Skeletal muscle satellite cell (primary cell): ENCODE results near the gene TNIK.

Experiments used
- H3K27me3 ChIP-seq: 2 replicates; pipeline ENCODE4 v1.7.0; 2013; ENCODE audit warnings: low read length; ENCODE audit not compliant: control insufficient read depth, insufficient read depth
- H3K36me3 ChIP-seq: 2 replicates; pipeline ENCODE4 v1.7.0; 2013; ENCODE audit warnings: mild to moderate bottlenecking, control low read depth, low read length; ENCODE audit not compliant: insufficient read depth
- H3K4me1 ChIP-seq: 2 replicates; pipeline ENCODE4 v1.7.0; 2013; ENCODE audit warnings: low read length; ENCODE audit not compliant: control insufficient read depth, insufficient read depth
- H3K4me2 ChIP-seq: 2 replicates; pipeline ENCODE4 v1.7.0; 2013; ENCODE audit warnings: mild to moderate bottlenecking, low read length
- H3K4me3 ChIP-seq: 2 replicates; pipeline ENCODE4 v1.7.0; 2013; ENCODE audit warnings: low read length
- H3K9ac ChIP-seq: 2 replicates; pipeline ENCODE4 v1.7.0; 2013; ENCODE audit warnings: mild to moderate bottlenecking, low read depth, low read length, moderate library complexity
- H3K9me3 ChIP-seq: replicated peaks from 2 replicates; pipeline ENCODE4 v1.7.0; 2013; ENCODE audit warnings: mild to moderate bottlenecking, control low read depth, low read length

TNIK gene

DNA sequence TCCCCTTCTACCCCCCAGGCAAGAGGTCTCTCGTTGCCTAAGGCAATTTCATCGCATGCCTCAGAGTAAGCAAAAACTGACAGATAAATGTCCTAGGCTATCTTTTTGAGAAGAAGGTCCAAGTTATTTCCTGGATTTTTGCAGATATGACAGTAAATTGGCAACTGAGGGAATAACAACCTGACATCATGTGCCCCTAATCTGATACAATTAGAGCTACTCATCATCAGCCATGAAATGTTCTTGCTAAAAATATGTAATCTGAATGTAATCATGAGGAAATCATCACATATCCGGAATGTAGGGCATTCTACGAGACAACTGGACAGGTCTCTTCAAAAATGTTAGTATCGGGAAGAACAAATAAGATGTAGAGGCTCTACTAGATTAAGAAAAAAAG lies 44.1 kb downstream of the TNIK start:
- no peak overlapping the region for H3K4me3 ChIP-seq
- H3K9me3 ChIP-seq, result no peaks in the 10 kb centered on the region
- H3K36me3 ChIP-seq, result no peaks in the 10 kb centered on the region
- H3K4me1 ChIP-seq, result no peaks in the 10 kb centered on the region
- H3K9ac ChIP-seq, result no peak overlapping the region
- H3K4me2 ChIP-seq, result no peak overlapping the region
- peaks cover 2% of the 10 kb centered on the region for H3K27me3 ChIP-seq

DNA sequence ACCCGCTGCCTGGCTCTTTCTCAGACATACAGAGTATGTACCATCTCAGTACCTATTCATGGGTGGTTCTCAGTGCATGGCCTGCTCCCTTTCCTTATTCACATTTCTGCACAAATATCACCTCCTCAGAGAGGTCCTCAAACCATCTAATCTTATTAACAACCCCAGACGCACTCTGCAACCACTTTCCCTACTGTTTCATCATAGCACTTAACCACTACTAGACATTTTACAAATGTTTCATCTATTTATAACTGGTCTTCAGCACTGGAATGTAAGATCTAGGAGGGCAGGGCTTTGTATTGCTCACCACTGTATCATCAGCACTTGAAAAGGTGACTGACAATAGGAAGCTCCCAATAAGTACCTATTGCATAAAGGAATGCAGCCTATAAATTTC lies 45.1 kb downstream of the TNIK start:
- Histone ChIP-seq H3K4me3 (no peak overlapping the region), H3K4me1 (no peaks in the 10 kb centered on the region), H3K36me3 (no peaks in the 10 kb centered on the region), H3K9ac (no peak overlapping the region), H3K27me3 (peaks cover 2% of the 10 kb centered on the region), H3K4me2 (no peak overlapping the region), H3K9me3 (no peaks in the 10 kb centered on the region)

DNA sequence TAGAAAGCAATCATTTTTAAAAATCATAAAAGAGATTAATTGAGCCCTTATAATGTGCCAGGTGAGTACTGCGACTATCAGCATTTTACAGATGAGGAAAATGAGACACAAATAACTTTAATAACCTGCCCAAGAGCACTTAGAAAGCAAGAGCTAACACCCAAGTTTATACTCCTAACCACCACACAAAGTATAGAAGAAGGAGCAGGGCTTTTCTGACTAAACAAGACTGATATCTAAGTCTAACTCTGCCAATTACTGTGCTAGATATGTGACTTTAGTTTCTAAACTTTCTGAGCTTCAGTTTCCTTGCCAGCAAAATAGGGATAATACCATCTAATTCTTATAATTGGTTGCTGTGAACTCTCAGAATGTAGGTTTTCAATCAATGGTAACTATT lies 47.7 kb downstream of the TNIK start:
- Histone ChIP-seq H3K36me3 (no peaks in the 10 kb centered on the region), H3K27me3 (peaks cover 2% of the 10 kb centered on the region), H3K9me3 (no peaks in the 10 kb centered on the region), H3K4me1 (peaks cover 2% of the 10 kb centered on the region), H3K4me2 (no peak overlapping the region), H3K4me3 (no peak overlapping the region), H3K9ac (no peak overlapping the region)

DNA sequence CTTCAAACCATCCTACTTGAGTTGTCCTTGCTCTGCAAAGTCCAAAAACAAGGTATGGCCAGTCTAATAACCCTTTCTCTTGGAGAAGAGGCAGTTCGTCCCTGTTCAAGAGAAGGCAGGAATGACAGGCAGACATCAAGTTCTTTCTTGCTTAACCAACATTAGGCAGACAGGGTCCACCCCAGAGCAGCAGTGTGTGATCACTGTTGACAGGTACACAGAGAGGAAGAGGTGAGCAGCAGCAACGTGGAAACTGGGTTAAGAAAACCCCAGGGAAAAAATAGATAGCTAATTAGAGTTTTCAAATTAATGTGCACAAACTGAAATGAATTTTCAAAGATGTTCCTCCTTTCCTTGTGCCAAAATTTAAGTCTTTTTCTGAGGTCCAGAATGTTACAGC lies 48.2 kb downstream of the TNIK start:
- Histone ChIP-seq H3K4me2 (no peak overlapping the region), H3K36me3 (no peaks in the 10 kb centered on the region), H3K4me1 (peaks cover 5% of the 10 kb centered on the region), H3K9ac (no peak overlapping the region), H3K4me3 (no peak overlapping the region), H3K27me3 (peaks cover 2% of the 10 kb centered on the region), H3K9me3 (no peaks in the 10 kb centered on the region)

DNA sequence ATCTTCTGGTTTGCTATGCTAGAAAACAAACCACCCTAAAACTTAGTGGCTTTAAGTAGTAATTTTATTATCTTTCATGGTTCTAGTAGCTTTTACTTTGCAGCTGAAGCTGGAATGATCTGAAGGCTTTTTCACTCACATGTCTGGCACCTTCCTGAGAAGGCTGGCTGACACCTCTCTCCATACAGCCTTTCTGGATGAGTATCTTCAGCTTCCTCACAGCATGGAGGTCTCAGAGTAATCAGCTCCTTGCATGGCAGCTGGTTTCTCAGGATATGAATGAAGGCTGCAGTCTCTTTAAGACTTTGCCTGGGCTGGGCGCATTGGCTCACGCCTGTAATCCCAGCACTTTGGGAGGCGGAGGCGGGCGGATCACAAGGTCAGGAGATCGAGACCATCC lies 50.0 kb downstream of the TNIK start:
- Histone ChIP-seq H3K36me3 (no peaks in the 10 kb centered on the region), H3K9ac (no peak overlapping the region), H3K4me2 (no peak overlapping the region), H3K27me3 (peaks cover 2% of the 10 kb centered on the region), H3K4me3 (no peak overlapping the region), H3K9me3 (no peaks in the 10 kb centered on the region), H3K4me1 (peaks cover 5% of the 10 kb centered on the region)

DNA sequence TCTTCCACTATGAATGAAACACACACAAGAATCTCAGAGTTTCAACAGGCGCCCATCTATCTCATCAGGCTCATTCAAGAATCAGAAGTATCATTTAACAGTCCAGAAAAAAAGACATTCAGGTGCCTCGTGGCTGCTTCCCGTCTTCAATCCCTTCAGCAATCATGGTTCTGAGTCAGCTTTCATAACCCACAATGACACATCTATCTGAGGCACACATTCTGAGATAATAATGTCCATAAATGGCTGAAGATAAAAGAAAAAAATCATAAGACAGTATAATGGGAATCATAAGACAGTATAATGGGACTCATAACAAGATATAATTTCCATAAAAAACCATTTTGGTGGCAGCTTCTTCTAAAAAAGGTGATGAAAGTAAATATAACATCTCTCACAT lies 52.4 kb downstream of the TNIK start:
- peaks cover 5% of the 10 kb centered on the region for H3K4me1 ChIP-seq

DNA sequence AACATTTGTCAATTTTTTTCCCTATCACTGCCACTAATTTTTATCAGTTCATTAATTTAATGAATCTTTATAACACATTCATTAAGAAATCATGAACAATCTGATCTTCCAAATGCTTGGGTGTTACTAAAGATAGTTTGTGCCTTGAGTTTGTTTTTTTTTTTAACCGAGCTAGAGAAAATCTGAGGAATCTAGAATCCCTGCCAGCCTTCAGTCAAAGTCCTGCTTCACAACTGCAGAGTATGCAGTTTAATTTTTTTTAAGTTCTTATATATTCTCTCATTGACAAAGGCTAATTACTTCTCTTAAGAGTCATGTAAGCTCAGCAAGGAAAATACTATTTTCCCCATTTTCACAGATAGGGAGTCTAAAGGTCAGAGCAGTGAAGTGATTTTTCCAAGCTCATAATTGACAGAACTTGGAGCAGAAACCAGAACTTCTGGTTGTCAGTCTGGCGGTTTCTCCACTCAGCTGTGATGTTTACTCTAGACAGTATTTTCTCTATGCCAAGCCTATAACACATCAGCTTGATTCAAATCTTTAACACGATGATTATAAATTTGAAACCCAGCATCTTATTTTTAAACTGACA lies 55.7 kb downstream of the TNIK start:
- H3K9me3 ChIP-seq, result no peaks in the 10 kb centered on the region
- no peak overlapping the region for H3K4me3 ChIP-seq
- H3K4me2 ChIP-seq, result no peak overlapping the region
- H3K9ac ChIP-seq, result no peak overlapping the region
- peaks cover 9% of the 10 kb centered on the region for H3K27me3 ChIP-seq
- H3K36me3 ChIP-seq, result no peaks in the 10 kb centered on the region
- peaks cover 5% of the 10 kb centered on the region for H3K4me1 ChIP-seq

More for the DNA sequence above, 52.4 kb downstream of the TNIK start:
- no peak overlapping the region for H3K9ac ChIP-seq
- H3K4me2 ChIP-seq, result no peak overlapping the region
- no peak overlapping the region for H3K4me3 ChIP-seq
- H3K27me3 ChIP-seq, result peaks cover 2% of the 10 kb centered on the region
- H3K9me3 ChIP-seq, result no peaks in the 10 kb centered on the region
- H3K36me3 ChIP-seq, result no peaks in the 10 kb centered on the region

DNA sequence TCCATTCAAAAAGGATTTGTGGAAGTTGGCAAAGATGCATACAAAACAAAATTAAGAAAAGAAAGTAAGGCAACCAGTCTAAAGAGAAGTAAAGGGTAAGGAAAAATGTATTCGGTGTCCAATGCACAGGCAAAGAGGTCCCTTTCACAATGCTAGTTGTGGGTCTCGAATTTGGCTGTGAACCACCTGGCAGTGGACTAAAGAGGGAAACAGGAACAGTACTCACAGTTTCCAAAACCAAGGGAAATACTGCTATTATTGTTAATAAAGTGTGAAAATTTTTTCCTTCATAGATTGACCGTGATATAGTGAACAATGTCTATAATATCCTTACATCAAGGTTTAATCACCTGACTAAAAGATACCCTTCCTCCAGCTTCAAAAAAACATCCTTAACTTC lies 57.9 kb downstream of the TNIK start:
- H3K36me3 ChIP-seq, result no peaks in the 10 kb centered on the region
- H3K9ac ChIP-seq, result no peak overlapping the region
- peaks cover 9% of the 10 kb centered on the region for H3K27me3 ChIP-seq
- H3K4me3 ChIP-seq, result no peak overlapping the region
- H3K9me3 ChIP-seq, result no peaks in the 10 kb centered on the region
- H3K4me1 ChIP-seq, result peaks cover under 1% of the 10 kb centered on the region
- H3K4me2 ChIP-seq, result no peak overlapping the region

DNA sequence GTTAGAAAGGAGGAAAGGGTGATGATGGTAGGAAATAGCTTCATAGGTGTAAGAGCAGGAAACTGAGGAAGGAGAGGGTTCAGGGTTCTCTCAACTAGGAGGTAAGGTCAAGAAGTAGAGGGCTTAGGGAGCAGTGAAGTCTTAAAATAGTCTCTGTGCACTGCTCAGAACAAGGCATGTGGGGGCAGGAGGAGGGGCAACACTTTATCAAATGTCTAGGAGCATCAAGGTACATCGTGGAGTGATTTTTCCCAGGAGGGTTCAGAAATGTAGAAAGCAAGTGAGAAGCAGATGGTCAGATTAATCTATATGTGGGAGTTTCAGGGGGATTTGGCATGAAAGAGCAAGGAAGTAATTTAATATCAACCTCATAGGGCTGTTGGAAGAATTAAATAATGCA lies 58.8 kb downstream of the TNIK start:
- peaks cover 9% of the 10 kb centered on the region for H3K27me3 ChIP-seq
- no peaks in the 10 kb centered on the region for H3K36me3 ChIP-seq
- H3K4me1 ChIP-seq, result peaks cover under 1% of the 10 kb centered on the region
- no peak overlapping the region for H3K9ac ChIP-seq
- no peak overlapping the region for H3K4me3 ChIP-seq
- H3K9me3 ChIP-seq, result no peaks in the 10 kb centered on the region
- H3K4me2 ChIP-seq, result no peak overlapping the region

DNA sequence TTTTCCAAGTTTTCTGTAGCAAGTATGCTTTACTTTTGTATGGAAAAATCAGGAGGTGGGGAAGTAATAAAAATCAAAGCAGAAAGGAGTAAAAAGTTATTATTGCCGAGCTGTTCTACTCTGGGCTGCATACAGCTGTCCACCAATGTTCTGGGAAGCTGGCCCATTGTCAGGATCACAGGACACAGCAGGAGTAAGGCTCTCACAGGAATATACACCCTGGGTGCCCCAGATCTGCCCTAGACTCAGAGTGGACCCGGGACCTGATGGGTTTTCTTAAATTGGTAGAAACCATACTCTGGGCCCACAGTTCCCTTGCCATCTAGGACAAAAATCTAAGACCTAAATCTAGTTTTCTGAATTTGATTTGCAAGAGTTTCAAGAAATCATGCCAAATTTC lies 60.4 kb downstream of the TNIK start:
- Histone ChIP-seq H3K4me3 (no peak overlapping the region), H3K4me1 (peaks cover 6% of the 10 kb centered on the region), H3K27me3 (peaks cover 9% of the 10 kb centered on the region), H3K36me3 (no peaks in the 10 kb centered on the region), H3K4me2 (no peak overlapping the region), H3K9me3 (no peaks in the 10 kb centered on the region), H3K9ac (no peak overlapping the region)

DNA sequence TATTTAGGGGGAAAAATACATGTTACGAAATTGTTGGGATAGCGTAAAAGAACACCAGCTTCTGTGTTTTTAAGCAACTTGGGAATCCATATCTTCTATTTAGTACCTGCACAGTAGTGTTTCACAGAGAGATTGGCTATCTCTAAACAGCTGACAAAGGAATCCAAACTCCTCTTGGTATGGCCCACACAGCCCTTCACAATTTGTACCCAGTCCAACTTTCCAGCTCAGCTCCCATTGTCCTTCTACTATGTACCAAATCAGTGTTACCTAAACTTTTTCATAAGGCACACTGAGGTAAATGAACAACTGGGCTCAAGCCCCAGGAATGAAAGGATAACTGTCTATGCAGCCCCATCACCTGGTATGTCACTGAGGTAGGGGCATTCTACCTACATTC lies 61.9 kb downstream of the TNIK start:
- Histone ChIP-seq H3K4me2 (no peak overlapping the region), H3K36me3 (no peaks in the 10 kb centered on the region), H3K9ac (no peak overlapping the region), H3K9me3 (no peaks in the 10 kb centered on the region), H3K4me3 (no peak overlapping the region), H3K4me1 (peaks cover 6% of the 10 kb centered on the region), H3K27me3 (peaks cover 9% of the 10 kb centered on the region)

DNA sequence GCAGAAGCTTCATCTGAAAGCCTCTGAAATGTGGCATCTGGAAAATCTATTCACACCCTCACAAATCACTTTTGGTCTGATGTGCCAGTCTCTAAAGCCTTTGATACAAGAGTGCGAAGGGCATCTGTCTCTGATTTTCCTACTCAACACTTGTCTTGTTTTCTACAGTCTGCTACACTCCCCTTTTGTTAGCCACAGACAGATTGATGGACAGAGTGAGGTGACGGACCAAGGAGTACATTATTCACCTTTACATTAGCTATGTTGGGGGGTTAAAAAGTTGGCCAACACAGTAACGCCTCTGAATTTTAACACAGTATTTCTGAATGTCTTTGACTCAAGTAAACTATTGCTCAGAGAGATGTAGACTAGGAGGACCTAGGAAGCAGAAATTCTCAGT lies 63.1 kb downstream of the TNIK start:
- Histone ChIP-seq H3K4me2 (no peak overlapping the region), H3K9me3 (no peaks in the 10 kb centered on the region), H3K4me1 (peaks cover 12% of the 10 kb centered on the region), H3K36me3 (no peaks in the 10 kb centered on the region), H3K27me3 (peaks cover 9% of the 10 kb centered on the region), H3K9ac (no peak overlapping the region), H3K4me3 (no peak overlapping the region)
